Forelimb muscle (tissue), 1 donor: ENCODE data around the gene ARSJ. TPM values are rescaled to one million over a fixed set of nuclear protein-coding genes. Genes with fewer than 3 reads are reported as not detected.
"Not testable (repeated sequence)": the region's sequence is repeated elsewhere in the genome, so short reads cannot be mapped to it uniquely, and the experiment has no call there.

Experiments
- DNase-seq: peaks from one replicate; pipeline ENCODE4 v3.0.0-alpha.2; 2013; ENCODE audit warnings: low read depth
- polyA plus RNA-seq: library from polyadenylated mRNA; unstranded; fragments of 120-200 nt; gene quantifications from one replicate; pipeline ENCODE4 v1.2.1, GENCODE V29; 2013; ENCODE audit not compliant: insufficient read length

ARSJ gene
- polyA plus RNA-seq, 1 donor = 3.9 TPM

DNA sequence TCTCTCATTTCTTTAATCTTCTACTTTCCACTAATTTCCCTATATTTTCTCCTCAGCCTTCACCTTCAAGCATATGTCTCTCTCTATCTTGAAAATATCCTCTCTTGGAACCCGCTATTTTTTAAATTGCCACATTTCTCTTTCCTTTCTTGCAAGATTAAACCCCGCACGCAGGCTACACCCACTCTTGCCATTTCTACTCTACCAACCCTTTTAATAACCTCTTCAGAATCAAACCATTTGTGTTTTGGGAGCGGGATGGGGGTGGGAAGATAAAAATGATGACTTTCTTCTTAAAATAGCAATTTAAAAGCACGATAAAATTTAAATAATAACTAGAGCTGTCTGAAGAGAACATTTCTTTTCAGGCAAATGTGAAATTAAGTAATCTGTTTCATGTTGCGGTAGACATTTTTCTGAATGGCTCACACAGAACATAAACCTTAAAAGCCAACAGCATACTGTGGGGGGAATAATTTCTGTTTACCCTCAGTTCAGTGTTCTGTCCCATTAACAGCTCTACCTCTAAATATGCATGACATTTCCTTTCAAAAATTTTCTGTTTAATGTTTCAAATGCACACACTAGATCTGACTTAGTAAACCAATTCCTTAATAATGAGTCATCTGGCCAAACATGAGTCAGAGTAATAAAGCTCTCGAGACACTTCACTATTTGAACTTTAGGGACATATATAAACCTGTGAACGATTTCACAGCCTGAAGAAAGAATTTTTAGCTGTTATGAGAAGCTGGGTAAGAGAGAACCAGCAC lies 20.5 kb downstream of the ARSJ start:
- DNase-seq = no peak

DNA sequence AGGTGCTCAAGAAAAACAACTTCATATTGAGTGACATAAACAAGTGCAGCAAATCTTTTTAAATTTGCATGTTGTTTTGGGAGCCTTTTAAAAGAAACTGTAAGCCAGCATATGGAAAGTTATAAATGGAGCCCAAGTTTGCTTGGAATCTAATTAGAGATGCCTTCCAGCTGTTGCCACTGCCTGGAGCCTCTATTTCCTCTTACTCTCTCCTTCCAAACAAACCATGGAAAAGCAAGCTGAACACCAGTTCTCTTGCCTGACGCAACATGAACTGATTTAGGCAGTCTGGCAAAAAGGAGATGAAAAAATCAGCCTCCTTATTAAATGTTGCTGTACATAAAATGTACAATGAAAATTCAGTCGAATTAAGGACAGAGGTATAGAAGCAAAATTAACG lies 21.5 kb downstream of the ARSJ start:
- DNase-seq = no peak

DNA sequence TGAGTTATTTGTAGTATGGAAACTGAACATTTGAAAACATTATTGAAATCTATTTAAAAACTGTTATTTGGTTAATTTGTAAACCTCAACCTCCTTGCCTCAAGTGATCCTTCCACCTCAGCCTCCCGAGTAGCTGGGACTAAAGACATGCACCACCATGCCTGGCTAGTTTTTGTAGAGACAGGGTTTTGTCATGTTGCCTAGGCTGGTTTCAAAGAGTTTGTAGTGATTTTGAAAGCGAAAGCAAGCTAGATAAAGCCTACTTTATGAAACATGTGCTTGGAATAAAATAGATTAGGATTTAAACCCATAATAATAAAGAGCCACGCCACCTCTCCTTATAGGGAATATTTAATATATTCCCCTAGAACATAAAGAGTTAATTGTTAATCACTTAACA lies 23.5 kb downstream of the ARSJ start:
- DNase-seq = no peak

DNA sequence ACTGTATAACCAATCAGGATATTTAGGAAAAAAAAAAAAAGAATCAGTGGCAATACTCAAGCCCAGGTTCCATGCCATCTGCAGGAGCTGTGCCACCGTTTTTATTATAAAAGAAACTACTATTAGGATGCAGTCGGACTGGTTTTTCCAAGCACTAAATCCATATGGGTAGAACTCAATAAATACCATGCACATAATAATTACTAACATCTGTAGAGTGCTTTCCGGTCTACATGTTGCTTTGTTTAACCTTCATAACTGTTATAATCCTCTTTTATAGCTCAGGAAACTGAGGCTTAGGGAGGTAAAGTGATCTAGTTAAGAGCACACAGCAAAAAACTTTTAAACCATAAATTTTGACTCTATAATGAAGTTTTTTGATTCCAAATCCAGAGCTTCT lies 24.0 kb downstream of the ARSJ start:
- no peak for DNase-seq

DNA sequence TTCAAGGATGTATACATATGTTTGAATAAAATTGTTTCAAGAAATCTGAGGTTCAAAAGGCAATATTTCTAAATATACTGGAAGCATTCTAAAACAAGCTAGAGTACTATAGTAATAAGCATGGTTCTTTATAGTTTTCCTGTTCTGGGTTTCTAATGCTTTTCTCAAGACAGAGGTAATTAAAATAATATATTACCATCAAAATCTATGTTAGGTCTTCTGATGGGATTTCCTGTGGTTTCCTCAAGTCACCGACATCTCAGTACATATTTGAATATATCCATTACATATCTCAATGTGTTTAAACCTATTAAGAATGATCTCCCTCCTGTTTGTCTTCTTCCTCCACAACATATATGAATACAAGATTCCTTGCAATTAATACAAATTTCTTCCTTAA lies 25.6 kb downstream of the ARSJ start:
- no peak for DNase-seq

DNA sequence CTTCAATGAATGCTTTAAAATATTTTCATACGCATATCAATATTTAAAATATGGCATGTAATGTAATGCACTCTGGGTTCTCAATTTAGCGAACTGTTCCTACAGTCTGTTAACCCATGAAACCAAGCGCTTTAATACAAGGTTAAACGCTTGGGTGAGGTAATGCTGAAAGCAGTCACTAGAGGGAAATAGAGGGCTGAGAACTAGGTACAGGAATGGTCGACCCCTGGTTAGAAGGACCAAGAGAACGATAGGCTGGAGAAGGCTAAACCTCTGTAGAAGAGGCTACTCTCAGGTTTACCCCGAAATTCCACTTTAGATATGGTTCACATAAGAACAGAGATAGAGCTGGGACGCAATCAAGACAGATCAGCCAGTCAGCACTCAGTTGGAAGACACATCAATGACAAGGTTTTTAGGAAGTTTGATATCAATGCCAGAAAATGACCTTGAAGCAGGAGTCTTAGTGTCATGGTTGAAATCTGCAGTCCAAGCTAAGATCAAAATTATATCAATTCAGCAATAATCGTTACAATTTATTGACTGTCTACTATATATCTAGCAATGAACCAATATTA lies 26.9 kb downstream of the ARSJ start:
- DNase-seq = no peak

DNA sequence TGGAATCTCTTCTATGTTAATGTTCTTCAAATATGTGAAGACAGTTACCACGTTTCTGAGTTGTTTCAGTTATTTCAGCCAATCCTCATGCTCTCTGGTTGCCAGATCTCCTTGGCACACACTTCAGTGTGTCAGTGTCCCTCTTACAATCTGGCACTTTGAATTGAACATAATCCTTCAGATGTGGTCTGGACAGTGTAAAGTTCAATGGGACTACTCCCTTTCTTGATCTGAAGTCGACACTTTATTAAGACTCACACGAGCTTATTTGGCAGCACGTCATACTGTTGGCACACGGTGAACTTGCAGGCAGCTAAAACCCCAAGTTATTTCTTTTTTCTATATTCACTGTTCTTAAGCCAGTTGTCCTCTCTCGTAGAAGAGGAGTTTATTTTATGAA lies 28.2 kb downstream of the ARSJ start:
- no peak for DNase-seq

DNA sequence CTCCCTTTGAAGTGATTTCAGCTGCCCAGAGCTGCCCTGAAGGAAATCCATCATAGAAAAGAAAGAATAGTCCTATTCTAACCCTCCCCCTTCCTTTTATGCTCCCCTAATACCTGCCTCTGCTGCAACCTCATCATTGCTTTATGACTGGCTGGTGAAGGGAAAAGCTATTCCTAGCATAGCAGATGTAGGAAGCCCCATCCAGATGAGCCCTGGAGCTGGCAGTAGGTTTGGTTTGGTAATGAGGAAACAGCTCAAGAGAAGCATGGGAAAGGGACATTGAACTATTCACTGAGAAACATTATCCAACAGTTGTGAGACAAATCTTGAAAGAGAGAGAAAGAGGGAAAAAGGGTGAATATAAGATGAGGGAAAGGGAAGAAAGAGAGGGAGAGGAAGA lies 29.2 kb downstream of the ARSJ start:
- DNase-seq = no peak

DNA sequence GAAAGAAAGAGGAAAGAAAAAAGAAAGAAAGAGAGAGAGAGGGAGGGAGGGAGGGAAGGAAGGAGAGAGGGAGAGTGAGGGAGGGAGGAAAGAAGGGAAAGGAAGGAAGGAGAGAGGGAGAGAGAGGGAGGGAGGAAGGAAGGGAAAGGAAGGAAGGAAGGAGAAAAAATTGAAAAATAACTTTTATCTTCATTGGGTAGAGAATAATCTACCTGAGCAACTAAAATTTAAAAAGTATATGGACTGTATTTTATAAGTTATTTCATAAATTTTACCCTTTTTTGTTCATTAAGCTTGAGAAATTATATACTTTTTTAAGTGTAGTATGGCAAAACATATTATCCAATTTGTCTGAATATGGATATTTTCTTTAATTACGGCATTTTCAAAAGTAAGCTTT lies 32.0 kb downstream of the ARSJ start:
- no peak for DNase-seq

DNA sequence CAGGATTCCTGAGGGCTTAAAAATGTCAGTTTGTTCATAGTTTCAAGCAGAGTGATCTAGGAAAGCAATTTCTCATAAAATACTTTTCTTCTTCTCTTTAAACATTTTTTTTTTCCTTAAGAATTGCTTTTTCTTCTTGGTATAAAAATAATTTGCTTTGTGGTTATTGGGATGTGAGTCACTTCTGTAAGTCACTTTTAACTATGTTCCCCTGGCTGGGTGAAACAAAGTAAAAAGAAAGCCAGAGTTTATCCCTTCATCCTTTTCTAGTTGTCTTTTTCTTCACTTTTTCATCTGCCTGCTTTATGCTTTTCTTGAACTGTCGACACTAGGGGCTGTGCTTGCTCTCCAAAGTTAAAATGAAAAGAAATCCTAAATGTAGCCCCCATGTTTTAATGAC lies 33.5 kb downstream of the ARSJ start:
- no peak for DNase-seq

DNA sequence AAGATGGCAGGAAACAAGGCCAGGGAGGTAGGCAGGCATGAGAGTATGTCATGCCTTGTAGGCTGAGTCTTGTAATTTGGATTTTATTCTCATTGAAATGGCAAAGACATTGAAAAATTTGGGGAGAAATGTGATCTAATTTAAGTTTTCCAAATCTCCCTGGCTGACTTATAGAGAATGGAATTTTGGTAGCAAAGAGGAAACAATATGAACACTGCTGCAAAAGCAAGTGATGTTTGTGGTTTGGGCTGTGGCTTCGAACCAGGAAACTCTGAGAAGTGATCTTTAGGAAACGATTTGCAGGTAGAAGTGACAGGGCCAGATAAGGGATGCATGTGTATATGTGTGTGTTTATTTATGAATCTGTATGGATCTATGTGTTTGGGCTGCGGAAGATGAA lies 35.6 kb downstream of the ARSJ start:
- no peak for DNase-seq

DNA sequence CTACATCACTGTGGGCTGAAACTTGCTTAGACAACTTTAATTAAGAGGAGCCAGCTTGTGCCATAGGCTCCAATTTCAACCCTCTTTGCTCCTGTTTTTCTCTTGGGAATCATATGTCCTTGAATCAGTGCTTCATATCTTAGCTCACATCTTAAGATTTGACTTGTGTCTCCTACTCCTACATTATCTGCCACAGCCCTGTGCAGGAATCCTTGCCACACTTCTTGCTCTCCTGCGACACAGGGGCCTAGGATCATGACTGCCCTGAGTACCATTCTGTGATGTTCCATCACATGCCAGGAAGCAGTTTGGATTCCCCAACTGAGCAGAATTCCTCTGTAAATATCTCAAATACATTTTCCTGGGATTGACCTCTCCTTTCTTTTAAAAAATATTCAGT lies 36.4 kb downstream of the ARSJ start:
- no peak for DNase-seq

DNA sequence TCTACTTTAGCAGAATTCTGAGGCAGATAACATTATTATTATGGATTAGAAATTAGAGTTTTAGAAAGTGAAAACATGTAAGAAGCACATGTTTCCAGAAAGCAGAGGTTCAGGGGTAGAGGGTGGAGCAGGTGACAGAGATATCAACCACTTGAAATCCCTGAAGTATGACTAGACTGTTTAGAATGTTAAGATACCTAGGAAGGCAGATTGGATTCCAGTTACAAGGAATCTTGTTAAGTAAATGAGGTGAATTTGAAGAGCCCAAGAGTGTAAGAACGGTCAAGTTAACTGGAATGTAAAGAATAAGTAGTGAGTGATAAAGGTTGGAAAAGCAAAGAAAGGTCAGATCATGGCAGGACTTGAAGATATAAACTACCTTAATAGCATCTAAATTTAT lies 37.6 kb downstream of the ARSJ start:
- DNase-seq = no peak

DNA sequence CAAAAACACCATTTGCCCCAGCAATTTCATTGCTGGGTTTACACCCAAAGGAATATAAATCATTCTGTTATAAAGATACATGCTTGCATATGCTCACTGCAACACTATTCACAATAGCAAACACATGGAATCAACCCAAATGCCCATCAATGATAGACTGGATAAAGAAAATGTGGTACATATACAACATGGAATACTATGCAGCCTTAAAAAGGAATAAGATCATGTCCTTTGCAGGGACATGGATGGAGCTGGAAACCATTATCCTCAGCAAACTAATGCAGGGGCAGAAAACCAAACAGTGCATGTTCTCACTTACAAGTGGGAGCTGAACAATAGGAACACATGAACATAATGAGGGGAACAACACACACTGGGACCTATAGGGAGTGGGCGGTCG lies 39.3 kb downstream of the ARSJ start:
- DNase-seq = not testable (repeated sequence)

DNA sequence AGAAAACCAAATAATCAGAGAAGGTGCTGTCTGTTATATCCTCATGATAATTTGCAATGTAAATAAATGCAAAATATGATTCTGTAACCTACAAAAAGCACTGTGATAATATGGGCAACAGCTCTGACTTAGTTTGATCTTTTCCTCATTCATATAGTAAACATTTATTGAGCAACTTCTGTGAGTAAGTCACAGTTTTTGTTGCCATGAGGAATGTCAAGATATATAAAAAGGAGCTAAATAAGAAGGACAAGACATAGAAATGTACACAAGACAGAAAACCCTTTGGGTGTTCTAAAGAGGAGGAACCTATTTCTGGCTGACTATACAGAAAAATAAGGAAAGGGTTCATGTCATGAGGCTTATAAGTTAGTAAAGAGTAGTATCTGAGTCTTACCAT lies 44.3 kb downstream of the ARSJ start:
- DNase-seq = no peak

DNA sequence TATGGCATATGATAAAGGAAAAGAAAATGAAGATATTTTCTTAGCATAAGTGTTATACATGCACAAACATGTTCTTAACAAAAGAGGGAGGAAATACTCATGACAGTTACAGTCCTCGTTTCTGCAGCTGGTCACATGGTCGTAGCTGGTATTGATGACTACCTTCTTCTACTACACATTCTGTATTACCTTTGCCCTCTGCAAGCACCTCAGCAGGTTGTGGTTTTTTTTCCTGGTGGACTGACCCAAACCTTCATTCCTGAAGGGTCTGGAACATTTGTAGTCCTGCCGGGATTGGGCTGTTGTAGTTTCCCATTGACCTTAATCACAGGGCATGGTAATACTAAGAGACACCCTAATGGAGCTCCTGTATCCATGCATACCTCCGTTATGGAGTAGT lies 54.7 kb downstream of the ARSJ start:
- not testable (repeated sequence) for DNase-seq

DNA sequence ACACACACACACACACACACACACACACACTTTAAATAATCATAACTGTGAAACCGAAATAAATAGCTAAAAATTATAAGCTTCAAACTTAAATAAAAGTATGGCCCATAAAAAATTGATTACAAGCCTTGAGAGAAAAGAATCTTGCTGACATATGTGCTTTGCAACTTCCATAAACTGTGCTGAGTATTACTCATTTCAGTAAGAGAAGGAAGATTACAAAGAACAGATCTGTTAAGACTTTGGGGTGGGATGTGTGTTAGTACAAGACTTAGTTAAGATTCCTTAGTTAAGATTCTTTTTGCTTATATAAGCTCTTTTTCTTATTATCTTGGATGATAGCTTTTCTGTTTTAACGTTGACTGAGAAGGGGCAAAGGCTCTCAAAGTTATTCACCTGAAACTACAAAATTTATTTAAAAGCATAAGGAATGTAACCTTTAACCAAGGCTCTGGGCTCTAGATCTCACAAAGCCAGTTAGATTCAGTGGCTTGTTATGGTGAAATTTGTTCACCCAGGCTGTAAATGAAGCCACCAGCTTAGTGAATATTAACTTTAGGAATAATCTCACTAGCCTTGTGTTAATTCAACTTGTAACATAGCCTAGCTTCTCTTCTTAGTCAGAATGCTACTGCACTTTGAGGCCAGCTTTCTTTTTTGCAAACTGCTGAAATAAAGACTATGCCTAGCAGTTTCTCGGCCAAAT lies 58.2 kb downstream of the ARSJ start:
- DNase-seq = no peak

DNA sequence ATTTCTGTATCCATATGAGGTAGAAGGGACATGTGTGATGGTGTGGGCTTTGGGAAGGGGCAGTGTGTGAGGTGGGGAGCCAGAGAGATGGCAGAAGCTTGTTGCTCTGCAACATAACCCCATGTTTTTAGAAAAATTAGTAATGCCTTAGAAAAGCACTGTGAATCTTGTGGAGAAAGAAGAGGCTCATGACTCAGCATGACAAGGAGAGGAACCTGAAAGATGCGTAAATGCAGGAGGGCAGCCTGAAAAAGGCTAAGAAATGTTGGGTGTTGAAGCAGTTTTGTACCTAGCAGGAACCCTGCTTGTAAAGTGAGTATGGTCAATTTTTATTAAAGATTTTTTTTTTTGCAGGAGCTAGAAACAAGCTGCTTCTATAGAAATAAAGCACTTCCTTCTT lies 59.8 kb downstream of the ARSJ start:
- no peak for DNase-seq

DNA sequence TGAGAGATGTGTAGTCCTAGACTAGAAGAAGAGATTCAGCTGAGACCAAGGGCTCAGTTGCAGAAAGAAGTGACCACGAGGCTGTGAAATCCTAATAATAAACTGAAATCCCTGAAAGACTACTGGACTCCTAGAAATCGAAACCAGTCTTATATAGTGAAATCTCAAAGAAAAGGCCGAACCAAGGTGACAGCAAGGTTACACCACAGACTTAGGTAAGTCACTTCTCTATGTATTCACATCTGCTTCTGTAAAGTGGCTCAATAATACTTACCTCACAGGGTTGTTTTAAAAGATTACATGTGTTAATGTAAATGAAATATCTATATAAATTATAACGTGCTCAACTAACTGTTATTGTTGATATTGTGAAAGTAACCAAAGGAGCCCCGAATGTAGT lies 60.3 kb downstream of the ARSJ start:
- no peak for DNase-seq

DNA sequence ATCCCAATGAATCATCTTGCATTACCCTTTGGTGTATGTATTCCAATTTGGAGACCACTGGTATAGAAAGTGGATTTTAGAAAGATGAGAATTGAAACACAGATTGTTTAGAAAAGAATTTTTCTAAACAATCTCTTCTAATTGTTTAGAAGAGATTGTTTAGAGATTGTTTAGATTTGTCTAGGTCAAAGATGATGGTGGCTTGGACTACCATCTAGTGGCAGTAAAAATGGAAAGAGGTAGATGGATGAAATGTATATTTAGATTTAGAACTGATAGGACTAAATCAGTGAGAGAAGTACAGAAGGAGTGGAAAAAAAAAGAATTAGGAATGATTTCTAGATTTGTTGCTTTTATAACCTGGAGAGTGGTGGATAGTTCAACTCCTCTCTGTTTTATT lies 70.6 kb downstream of the ARSJ start:
- DNase-seq = no peak

DNA sequence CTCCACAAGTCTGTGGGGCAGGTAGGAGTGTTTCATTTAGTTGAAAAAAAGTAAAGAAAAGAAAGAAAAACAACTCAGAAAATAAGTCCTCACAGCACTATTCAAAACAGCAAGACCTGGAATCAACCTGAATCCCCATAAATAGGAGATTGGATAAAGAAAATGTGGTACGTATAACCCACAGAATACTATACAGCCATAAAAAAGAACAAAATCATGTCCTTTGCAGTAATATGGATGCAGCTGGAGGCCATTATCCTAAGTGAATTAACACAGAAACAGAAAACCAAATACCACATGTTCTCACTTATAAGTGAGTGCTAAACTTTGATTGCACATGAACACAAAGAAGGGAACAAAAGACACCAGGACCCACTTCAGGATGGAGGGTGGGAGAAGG lies 71.9 kb downstream of the ARSJ start:
- DNase-seq = no peak

DNA sequence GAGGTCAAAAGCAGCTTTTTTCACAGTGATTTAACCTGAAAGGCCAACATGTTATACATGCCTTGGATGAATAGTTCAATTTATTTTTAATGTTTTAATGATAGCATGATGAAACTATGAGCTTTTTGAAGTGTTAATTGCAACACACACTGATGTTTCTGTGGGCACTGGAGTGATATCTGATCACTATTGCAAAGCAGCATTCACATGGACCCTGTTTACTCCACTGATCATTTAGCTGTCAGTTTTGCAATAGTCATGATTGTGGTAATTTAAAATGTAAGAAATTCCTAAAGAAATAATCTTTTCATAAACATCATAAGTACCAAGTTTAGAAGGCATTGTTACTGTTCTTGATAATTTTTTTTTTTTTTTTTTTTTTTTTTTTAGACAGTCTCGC lies 74.1 kb downstream of the ARSJ start:
- DNase-seq = no peak

DNA sequence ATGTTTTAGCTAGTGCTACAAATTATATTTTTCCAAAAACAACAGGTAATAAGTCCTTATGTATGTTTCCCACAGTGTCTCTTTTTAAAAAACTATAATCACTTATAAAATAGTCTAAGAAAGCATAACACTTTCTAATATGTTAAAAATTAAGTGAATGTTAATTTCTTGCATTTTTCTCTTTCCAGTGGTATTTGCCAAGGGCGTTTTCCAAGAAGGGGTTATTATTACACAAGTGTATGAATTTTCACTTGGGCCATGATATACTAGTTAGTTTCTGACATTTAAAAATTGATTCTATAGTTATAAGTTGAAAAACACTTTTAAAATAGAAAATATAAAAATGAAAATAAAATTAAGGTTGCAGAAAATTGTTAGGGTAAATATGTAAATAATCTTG lies 74.6 kb downstream of the ARSJ start:
- no peak for DNase-seq
